ENCODE measurements around the gene MTHFD2L. TPM values are rescaled to one million over a fixed set of nuclear protein-coding genes. Genes with fewer than 3 reads are reported as not detected.

The MTHFD2L gene
- total and polyA plus RNA-seq, 2 of the 8 experiments (the other 6 are each of a cell fraction or from before 2014, with no cell fraction given): 5.4 to 15.0 TPM

DNA sequence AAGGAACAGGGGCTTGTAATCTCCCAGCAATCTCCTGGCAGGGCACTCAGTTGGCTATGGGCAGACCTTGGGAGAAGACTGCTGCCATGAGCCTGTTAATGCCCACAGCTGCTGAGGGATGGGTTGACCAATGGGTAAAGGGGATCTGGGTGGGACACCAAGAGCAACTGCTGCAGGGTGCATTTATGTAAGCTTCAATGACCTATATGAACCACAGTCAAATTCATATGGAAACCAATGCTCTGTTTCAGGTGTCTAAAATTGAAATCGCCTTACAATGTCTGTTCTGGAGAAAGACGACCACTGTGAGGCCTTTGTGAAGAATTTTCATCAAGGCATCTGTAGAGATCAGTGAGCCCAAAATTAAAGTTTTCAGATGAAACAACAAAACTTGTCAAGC is 156.4 kb downstream of the MTHFD2L start:
- ChIA-PET POLR2A (ENCODE audit: partially characterized antibody) (no interaction called here), CTCF (ENCODE audit: partially characterized antibody) (interaction anchor here (1.2 to 1.8 kb wide), 3 partner anchors 125 to 361 kb away, joined by 3 to 8 read pairs (median 5); no protein-coding TSS in a partner anchor)
- Histone ChIP-seq H3K9ac (replicated peaks in 1 of 4; ENCODE audit: extremely low read depth in 1 of 4, low read depth in 3 of 4, low read length in 3 of 4) (no peak overlapping the region), H4K8ac (ENCODE audit: extremely low read depth, insufficient read depth, low read length) (no peak overlapping the region), H3K79me1 (ENCODE audit: low read depth, low read length) (no peaks in the 10 kb centered on the region), H3K23ac (ENCODE audit: insufficient read length) (no peak overlapping the region), H2AFZ (ENCODE audit: low read length) (no peak overlapping the region), H2BK20ac (ENCODE audit: low read length) (no peak overlapping the region), H3K23me2 (ENCODE audit: low read depth, low read length) (no peaks in the 10 kb centered on the region), H3K18ac (ENCODE audit: extremely low read depth, low read length) (no peak overlapping the region), H3K4me3 (ENCODE audit: extremely low read depth in 1 of 4, insufficient read depth in 2 of 4, low read depth in 3 of 4, low read length in 4 of 4) (no peak overlapping the region), H3K36me3 (ENCODE audit: control insufficient read depth in 2 of 4, insufficient read depth in 4 of 4, low read length in 3 of 4) (no peaks in the 10 kb centered on the region), H2BK5ac (ENCODE audit: low read depth, low read length) (no peak overlapping the region), H3K27me3 (replicated peaks in 1 of 4; ENCODE audit: control insufficient read depth in 3 of 4, extremely low read depth in 1 of 4, insufficient read depth in 3 of 4, low read length in 3 of 4) (no peaks in the 10 kb centered on the region), H2BK120ac (replicated peaks; ENCODE audit: low read depth, low read length) (no peak overlapping the region), H2BK12ac (ENCODE audit: low read depth, low read length) (no peak overlapping the region), H3K9me3 (ENCODE audit: insufficient read depth in 2 of 2, low read depth in 1 of 2, low read length in 1 of 2) (no peaks in the 10 kb centered on the region), H4K20me1 (replicated peaks in 1 of 2; ENCODE audit: control insufficient read depth in 1 of 2, insufficient read depth in 2 of 2, low read length in 2 of 2) (no peaks in the 10 kb centered on the region), H3K4me2 (ENCODE audit: insufficient read depth in 1 of 2, low read depth in 2 of 2, low read length in 2 of 2) (no peak overlapping the region), H4K91ac (replicated peaks; ENCODE audit: insufficient read length, low read length) (no peak overlapping the region), H2BK15ac (ENCODE audit: low read length) (no peak overlapping the region), H3K27ac (ENCODE audit: low read depth, low read length) (no peak overlapping the region), H2AK5ac (ENCODE audit: low read depth, low read length) (no peak overlapping the region), H3K4ac (replicated peaks; ENCODE audit: insufficient read length, low read depth, low read length) (no peak overlapping the region), H3K14ac (ENCODE audit: insufficient read length) (no peak overlapping the region), H3K56ac (replicated peaks; ENCODE audit: insufficient read length, low read depth, low read length) (no peak overlapping the region), H3K79me2 (ENCODE audit: control insufficient read depth in 1 of 2, insufficient read depth in 2 of 2, low read length in 2 of 2) (no peaks in the 10 kb centered on the region), H4K5ac (ENCODE audit: insufficient read length, low read depth, low read length) (no peak overlapping the region), H3K4me1 (replicated peaks in 1 of 4; ENCODE audit: control insufficient read depth in 3 of 4, insufficient read depth in 4 of 4, low read length in 3 of 4) (no peaks in the 10 kb centered on the region)
- DNase-seq (ENCODE audit: low read depth in 1 of 2, low spot score in 2 of 2) (no peak), FAIRE-seq (no peak)
- TF ChIP-seq FOSL1 (IDR thresholded peaks at IDR 0.05; ENCODE audit: insufficient read depth, low read depth, low read length) (no peak), NRF1 (IDR thresholded peaks at IDR 0.05; ENCODE audit: low read depth, low read length) (no peak), ASH2L (IDR thresholded peaks at IDR 0.05; ENCODE audit: low read length) (no peak), JUND (IDR thresholded peaks at IDR 0.05; ENCODE audit: low read length) (no peak), CBX8 (IDR thresholded peaks at IDR 0.05; ENCODE audit: borderline replicate concordance, low read depth, low read length) (no peak), SIRT6 (IDR thresholded peaks at IDR 0.05; ENCODE audit: low read length) (no peak), RFX5 (IDR thresholded peaks at IDR 0.05; ENCODE audit: borderline replicate concordance, low read depth, low read length) (no peak), ZNF274 (IDR thresholded peaks at IDR 0.05; ENCODE audit: borderline replicate concordance, extremely low read depth, low read length) (no peak), HDAC6 (IDR thresholded peaks at IDR 0.05; ENCODE audit: low read depth, low read length) (no peak)
- whole genome bisulfite sequencing, 2 experiments (ENCODE audit: extremely low coverage in 1 of 2, insufficient coverage in 1 of 2, insufficient read length in 1 of 2, insufficient replicate concordance in 2 of 2, low coverage in 1 of 2, low lambda C conversion rate in 2 of 2, missing lambda C conversion rate in 1 of 2): 86% methylated on average over 2 of the region's 2 CpGs; no CpG with 5 or more reads in 1 of the 2 experiments

Measured in H1 (cell line).